Pancreas (tissue), 10 donors: Measurements from ENCODE around the gene ALDH1L1. TPM values are rescaled to one million over a fixed set of nuclear protein-coding genes. Genes with fewer than 3 reads are reported as not detected.

Source experiments
- ATAC-seq, 4 donors: fragments of 200-7000 bp; cut with Tn5 transposase; one replicate each; pipeline versions ENCODE4 v1.8.0 to v1.9.1; 2020; ENCODE audit warnings: mild to moderate bottlenecking in 4 of 4, moderate library complexity in 4 of 4
- DNase-seq, 6 donors: peaks; one replicate each; pipeline ENCODE4 v3.0.0-alpha.2; 2020
- FAIRE-seq: peaks from 2 replicates; lab custom pipeline; 2012; peaks lifted over from hg19 to GRCh38; lab: Jason Lieb, UNC
- H3K27ac ChIP-seq, 4 donors: fragments of 200-600 bp; sonication (generic); 1 replicate in 3 of 4; 2 replicates in 1 of 4; pipeline versions ENCODE4 v1.5.0 to v1.8.0; 2020
- H3K27me3 ChIP-seq, 4 donors: fragments of 200-600 bp; one replicate each; pipeline ENCODE4 v1.8.0; 2021
- H3K36me3 ChIP-seq, 3 donors: fragments of 200-600 bp; sonication (generic) in 1 of 3; one replicate each; pipeline versions ENCODE4 v1.5.0 to v1.8.0; 2020 to 2021
- H3K4me1 ChIP-seq, 3 donors: fragments of 200-600 bp; one replicate each; pipeline ENCODE4 v1.8.0; 2021
- H3K4me3 ChIP-seq, 4 donors: fragments of 200-600 bp; sonication (generic) in 2 of 4; one replicate each; pipeline versions ENCODE4 v1.5.0 to v1.8.0; 2020 to 2021
- H3K9me3 ChIP-seq, 4 donors: fragments of 200-600 bp; one replicate each; pipeline ENCODE4 v1.8.0; 2021
- CTCF ChIP-seq, 4 donors: fragments of 200-600 bp; sonication (generic) in 3 of 4; IDR thresholded peaks; one replicate each; pipeline versions ENCODE4 v1.5.0 to v1.8.0; 2021; ENCODE audit warnings: antibody characterized with exemption in 4 of 4
- WGBS, 2 donors: extraction: QIAGEN DNeasy Blood & Tissue Kit; methylation state at CpG; one replicate each; pipeline ENCODE4 v1.1.7; 2013; 5-methylcytosine and 5-hydroxymethylcytosine counted together
- intact Hi-C, 3 donors: fragments of 100-400 bp; cut with DNase I; formaldehyde crosslinking; loops; one replicate each; pipeline versions ENCODE4 v1.11.1 to v1.14.2; 2022
- polyA plus RNA-seq, 2 donors: library from polyadenylated mRNA; stranded (reverse); fragments of 200-250 nt; gene quantifications; one replicate each; pipeline ENCODE4 v1.2.3, GENCODE V29; 2013
- total RNA-seq, 6 donors: library from RNA; stranded (reverse); fragmentation: NEBNext Ultra II Directional in 4 of 6; extraction: Animal tissue kit (Norgen Biotek cat#: 25700) in 4 of 6; gene quantifications; one replicate each; pipeline versions ENCODE4 v1.2.1 to v1.2.4, GENCODE V29; 2021 to 2023
- donor health status: healthy with polysubstance abuse.
- donor health status: DM: no; HTN: no; CAD: no; lungs with moderate emphysema.
- donor health status: DM: no; HTN: no; CAD: no.
- donor health status: control.
- donor health status: control.
- donor health status: Bipolar disorder and iron deficiency.
- donor health status: DM: yes; HTN: yes; CAD: no.
- donor health status: DM: no; HTN: no; CAD: no.
- donor health status: DM: no; HTN: no; CAD: no.
- donor health status: DM: yes; HTN: yes; CAD: no.

The ALDH1L1 gene
- total and polyA plus RNA-seq, 8 donors: 15.4 to 46.3 (median 36.9) TPM

GRCh38 chr3:126170073-126170777 lies 10.2 kb downstream of the ALDH1L1 start:
- Histone ChIP-seq H3K4me3 (no peak overlapping the region), H3K9me3 (no peaks in the 10 kb centered on the region), H3K27me3 (no peaks in the 10 kb centered on the region), H3K27ac (no peak overlapping the region), H3K36me3 (no peaks in the 10 kb centered on the region), H3K4me1 (peaks cover 0 to 8% (median 6%) of the 10 kb centered on the region in 3 donors)
- TF ChIP-seq CTCF (IDR thresholded peaks at IDR 0.05): no peak
- FAIRE-seq (no peak), ATAC-seq (no peak), DNase-seq (no peak)
- intact Hi-C loops: no loop called here
- WGBS, 2 donors: 67 to 70% methylated on average over 8 of the region's 8 CpGs

- H3K27ac ChIP-seq: no peak overlapping the region
- peaks cover 0 to 8% (median 6%) of the 10 kb centered on the region in 3 donors for H3K4me1 ChIP-seq
- FAIRE-seq (no peak), ATAC-seq (no peak), DNase-seq (no peak)
- no peaks in the 10 kb centered on the region for H3K27me3 ChIP-seq
- no peaks in the 10 kb centered on the region for H3K9me3 ChIP-seq
- H3K36me3 ChIP-seq: no peaks in the 10 kb centered on the region
- intact Hi-C loops: no loop called here
- TF ChIP-seq CTCF (IDR thresholded peaks at IDR 0.05): no peak
- 50 to 64% methylated on average over 4 of the region's 4 CpGs for WGBS, 2 donors
- no peak overlapping the region for H3K4me3 ChIP-seq
Measured at GRCh38 chr3:126167566-126167965, 12.8 kb downstream of the ALDH1L1 start.

GRCh38 chr3:126166009-126166408 lies 14.4 kb downstream of the ALDH1L1 start:
- no peaks in the 10 kb centered on the region for H3K36me3 ChIP-seq
- intact Hi-C loops: no loop called here
- no peaks in the 10 kb centered on the region for H3K9me3 ChIP-seq
- no peaks in the 10 kb centered on the region for H3K27me3 ChIP-seq
- H3K27ac ChIP-seq: no peak overlapping the region
- DNase-seq (no peak), ATAC-seq (no peak), FAIRE-seq (no peak)
- WGBS, 2 donors: 39 to 53% methylated on average over 6 of the region's 6 CpGs
- H3K4me3 ChIP-seq: no peak overlapping the region
- no peak for TF ChIP-seq CTCF (IDR thresholded peaks at IDR 0.05)
- H3K4me1 ChIP-seq: peaks cover 0 to 8% (median 6%) of the 10 kb centered on the region in 3 donors

- FAIRE-seq: no peak
- H3K36me3 ChIP-seq: peaks cover 0 to 4% (median 0%) of the 10 kb centered on the region in 3 donors
- no peak for ATAC-seq
- H3K4me1 ChIP-seq: no peaks in the 10 kb centered on the region
- H3K27me3 ChIP-seq: no peaks in the 10 kb centered on the region
- H3K4me3 ChIP-seq: no peak overlapping the region
- TF ChIP-seq CTCF (IDR thresholded peaks at IDR 0.05): no peak
- no peak overlapping the region for H3K27ac ChIP-seq
- DNase-seq: no peak
- WGBS, 2 donors: 94% methylated on average over 5 of the region's 5 CpGs
- H3K9me3 ChIP-seq: no peaks in the 10 kb centered on the region
- intact Hi-C loops: no loop called here
Measured at GRCh38 chr3:126161309-126161708, 19.1 kb downstream of the ALDH1L1 start.
